UCSD-AML1 (cell line): ENCODE results near the gene GTF2IRD1.
"Not testable (repeated sequence)": the region's sequence is repeated elsewhere in the genome, so short reads cannot be mapped to it uniquely, and the experiment has no call there.

Experiments used
- DNase-seq: peaks from one replicate; lab custom pipeline; 2025; ENCODE audit not compliant: unreplicated experiment; lab: John Stamatoyannopoulos, UW

Gene GTF2IRD1

DNA sequence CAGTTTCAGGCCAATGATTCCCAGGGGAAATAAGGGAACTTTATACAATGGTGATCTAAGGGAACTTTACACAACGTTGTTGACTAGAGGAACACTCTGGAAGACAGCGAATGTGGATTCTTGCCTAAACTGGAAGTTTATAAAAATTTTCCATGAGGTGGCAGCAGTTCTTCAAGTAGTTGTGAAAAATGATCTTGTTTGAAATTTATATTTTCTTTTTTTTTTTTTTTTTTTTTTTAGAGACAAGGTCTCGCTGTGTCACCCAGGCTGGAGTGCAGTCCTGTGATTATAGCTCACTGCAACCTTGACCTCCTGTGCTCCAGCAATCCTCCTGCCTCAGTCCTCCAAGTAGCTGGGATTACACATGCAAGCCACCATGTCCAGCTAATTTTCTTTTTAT is 171.7 kb downstream of the GTF2IRD1 start:
- DNase-seq: no peak

DNA sequence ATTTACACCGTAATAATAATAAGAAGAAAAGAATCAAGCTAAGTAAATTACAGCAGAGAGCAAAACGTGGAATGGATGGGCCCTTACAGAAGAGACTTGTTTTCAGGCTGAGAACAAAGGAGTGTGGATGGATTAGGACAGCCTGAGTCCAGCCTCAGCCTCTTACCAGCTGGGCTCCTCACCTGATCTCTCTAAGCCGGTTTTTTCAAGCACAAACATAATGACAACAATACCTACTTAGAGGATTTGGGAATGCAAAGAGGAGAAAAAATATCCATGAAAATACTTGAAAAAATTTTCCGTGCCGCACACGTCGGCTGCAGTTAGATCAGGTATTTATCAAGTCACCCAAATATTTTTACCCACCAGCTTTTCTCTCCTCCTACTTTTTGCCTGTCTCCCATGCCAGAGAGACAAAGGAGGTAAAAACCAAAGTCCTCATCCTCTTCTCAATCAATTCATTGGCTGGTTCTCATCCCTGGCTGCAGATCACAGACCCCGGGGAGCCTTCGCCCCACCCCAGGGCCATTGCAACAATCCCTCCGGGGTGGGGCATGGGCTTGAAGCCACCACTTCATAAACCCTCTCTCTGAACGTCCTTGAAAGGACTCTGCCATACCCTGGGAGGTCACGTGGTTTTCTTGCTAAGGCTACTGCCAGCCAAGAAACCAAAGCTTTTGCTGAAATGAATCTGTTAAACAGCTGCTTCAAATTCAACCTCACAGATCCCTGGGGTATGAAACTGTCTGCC is 174.1 kb downstream of the GTF2IRD1 start:
- DNase-seq: no peak

DNA sequence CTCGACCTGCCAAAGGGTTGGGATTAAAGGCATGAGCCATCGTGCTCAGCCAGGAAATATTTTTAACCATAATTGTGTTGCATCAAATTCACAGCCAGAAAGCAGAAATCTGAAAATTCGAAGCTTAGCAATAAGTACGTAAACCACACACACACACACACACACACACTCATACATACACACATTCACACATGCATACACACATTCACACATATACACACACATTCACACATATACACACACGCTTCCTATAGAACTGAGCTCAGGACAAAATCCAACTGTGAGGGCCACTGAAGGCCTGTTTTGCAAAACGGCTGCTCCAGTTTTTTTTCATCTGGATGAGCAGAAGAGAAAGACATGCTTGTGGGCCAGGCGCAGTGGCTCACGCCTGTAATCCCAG is 178.8 kb downstream of the GTF2IRD1 start:
- no peak for DNase-seq

DNA sequence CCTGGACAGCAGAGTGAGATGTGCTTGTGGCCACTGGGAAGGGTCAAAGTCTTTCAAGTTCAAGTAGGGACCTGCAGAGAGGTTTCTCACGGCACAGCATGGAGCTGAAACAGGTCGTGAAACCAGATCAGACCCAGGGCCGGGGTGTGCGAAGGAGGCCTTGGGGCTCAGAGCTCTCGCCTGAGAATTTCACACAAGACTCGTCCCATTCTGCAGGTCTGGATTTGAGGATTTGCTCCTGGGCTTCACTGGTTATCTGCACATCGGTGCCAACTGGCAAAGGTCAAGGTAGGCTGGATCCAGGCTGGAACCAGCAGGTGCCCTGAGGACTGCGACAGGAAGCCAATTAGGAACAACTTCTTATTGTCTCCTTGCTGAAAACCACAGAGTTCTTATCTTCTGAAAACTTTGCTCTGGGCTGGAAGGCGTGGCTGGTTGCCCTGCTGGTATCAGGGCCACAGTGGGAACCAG is 179.8 kb downstream of the GTF2IRD1 start:
- DNase-seq: no peak

DNA sequence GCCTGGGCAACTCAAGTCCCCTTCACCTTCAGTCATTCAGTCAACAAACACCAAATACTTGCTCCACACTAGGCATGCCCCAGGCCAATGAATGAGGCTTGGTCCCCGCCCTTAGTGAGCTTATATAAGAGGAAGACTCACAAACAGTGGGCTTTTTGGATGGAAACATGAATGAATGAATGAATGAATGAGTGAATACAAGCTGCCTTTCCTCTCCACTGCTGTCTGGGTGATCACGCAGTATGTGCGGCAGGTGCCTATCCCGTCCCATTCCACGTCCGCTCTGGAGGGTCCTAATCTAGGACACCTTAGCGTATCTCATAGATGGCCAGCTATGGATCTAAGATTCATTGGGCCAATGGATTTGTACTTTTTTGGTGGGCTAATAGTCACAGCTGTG is 184.0 kb downstream of the GTF2IRD1 start:
- DNase-seq: no peak

DNA sequence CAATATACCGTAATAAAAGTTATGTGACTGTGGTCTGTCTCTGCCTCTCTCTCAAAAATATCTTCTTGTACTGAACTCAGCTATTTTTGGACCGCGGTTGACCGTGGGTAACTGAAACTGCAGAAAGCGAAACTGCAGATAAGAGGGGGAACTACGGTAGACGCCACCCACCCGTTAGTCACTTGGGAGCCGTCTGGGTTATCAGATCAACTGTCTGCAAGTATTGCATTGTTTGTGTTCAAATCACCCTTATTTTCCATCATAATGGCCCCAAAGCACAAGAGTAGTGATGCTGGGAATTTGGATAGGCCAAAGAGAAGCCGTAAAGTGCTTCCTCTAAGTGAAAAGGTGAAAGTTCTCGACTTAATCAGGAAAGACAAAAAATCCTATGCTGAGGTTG is 196.3 kb downstream of the GTF2IRD1 start:
- DNase-seq: peak; percentile 23

DNA sequence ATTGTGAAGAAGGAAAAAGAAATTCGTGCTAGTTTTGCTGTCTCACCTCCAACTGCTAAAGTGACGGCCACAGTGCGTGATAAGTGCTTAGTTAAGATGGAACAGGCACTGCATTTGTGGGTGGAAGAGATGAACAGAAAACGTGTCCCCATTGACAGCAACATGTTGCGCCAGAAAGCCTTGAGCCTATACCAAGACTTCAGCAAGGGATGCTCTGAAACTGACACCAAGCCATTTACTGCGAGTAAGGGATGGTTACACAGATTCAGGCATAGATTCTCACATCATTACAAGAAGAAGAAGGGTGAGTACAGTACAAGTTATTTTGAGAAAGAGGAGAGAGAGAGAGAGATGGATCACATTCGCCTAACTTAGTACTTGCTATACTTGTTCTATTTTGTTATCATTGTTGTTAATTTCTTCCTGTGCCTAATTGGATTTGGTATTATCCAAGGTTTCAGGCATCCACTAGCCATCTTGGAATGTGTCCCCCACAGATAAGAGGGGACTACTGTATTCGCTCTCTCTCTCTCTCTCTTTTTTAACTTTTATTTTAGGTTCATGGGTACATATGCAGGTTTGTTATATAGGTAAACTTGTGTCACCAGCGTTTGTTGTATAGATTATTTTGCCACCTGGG is 196.9 kb downstream of the GTF2IRD1 start:
- not testable (repeated sequence) for DNase-seq

DNA sequence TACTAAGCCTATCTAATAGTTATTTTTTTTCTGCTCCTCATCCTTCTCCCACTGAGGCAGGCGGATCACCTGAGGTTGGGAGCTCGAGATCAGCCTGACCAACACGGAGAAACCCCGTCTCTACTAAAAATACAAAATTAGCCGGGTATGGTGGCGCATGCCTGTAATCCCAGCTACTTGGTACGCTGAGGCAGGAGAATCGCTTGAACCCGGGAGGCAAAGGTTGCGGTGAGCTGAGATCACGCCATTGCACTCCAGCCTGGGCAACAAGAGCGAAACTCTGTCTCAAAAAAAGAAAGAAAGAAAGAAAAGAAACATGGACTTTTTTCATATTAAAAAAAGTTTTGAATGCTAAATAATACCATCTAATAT is 197.4 kb downstream of the GTF2IRD1 start:
- DNase-seq: not testable (repeated sequence)
